ENCODE results near the gene SOX1.

The SOX1 gene

DNA sequence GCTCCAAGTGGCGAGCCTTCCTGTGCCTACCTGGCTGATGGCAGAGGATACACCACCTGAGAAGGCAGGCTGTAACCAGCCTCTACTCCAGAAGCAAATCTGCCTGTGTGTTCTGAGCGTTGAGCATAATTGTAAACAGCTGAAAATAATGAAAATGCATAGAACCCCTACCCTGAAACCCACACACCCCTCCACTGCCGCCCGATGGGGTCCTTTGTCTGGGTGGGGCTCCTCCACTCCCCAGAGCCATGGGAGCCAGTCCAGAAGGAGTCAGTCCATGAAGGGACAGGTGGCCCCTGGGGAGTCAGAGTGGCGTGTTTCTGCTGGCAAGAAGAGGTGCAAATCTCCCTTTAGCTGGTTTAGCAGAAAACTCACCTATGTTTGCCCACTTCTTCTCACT is 8.0 kb upstream of the SOX1 start:
- DNase-seq (ENCODE audit: low spot score), result no peak

DNA sequence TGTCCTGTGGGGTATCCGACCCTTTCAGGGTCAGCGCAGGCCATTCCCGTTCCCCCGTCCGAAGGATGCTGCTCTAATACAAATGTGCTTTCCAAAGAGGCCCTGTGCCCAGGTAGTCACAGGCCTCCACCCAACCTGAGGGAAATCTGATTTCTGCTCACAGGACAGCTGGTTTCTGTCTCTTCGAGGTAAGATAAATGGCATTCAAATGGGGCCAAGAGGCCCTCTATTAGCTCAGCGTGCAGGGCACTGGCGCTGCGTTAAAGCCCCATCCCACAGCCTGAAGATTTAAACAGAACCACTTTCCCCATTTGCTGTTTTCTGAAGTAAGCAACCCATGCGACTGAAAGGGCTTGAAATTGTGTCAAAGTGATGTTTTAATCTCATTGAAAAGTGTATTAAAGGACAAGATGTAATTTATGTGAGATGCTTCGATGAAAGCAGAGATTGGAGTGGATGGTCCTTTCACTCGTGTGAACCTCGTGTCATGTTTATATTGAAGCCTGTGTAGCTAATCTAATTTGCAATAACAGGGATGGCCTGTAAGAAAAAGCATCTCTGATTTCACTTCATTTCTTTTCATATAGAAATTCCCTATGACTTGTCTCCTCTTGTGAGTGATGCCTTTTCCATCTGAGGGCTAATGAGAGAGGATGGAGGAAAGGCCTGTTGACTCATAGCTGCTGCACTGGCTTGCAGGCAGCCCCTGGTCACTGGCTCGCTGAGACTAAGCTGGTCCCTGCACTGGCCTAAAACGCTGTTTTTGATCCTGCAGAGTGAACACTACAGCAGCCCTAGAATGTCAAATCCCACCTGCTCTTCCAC is 7.3 kb upstream of the SOX1 start:
- no peak for DNase-seq (ENCODE audit: low spot score)

DNA sequence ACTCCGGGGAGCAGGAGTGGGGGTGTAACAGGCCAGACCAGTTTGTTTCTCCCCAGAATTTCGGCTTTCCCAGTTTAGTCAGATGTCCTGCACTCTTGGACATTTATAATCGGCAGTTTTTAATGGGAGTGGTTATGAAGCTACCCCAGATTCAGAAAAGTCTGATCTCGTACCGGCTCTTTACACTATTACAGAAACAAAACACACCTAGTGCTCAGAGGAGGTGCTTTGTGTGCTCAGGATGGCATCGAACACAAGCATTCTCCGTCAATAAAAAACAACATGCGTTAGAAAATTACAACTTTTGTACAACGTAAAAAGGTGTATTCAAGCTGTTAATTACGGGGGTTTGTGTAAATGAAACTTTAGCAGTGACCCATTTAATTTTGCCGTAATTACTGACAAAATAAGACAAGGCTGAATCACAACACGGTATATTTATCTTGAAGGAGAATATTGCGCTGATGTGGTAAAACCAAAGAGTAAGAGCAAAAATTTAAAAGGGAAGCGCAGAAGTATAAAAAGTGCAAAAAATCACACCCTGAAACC is 6.6 kb upstream of the SOX1 start:
- DNase-seq (ENCODE audit: low spot score), result no peak

DNA sequence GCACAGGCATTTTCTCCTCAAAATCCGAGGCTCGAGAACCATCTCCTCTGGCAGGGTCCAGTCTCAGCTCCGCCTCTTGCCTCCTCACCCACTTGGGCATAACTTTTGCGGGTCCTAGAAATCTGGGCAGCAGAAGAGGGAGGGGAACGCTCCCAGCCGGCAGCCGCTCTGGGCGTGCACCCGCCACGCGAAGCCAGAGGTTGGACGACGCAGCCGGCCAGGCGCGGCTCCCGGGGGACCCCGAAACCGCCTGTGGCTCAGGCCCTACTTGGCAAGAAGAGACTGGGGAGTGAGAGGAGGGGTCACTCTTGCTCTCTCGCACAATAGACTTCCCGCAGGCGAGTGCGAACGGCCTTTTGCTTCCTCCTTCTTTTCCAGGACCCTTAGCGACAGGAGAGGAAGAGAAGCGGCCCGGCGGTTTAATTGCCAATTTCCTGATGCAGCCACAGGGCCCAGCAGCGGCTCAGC is 6.0 kb upstream of the SOX1 start:
- no peak for DNase-seq (ENCODE audit: low spot score)

DNA sequence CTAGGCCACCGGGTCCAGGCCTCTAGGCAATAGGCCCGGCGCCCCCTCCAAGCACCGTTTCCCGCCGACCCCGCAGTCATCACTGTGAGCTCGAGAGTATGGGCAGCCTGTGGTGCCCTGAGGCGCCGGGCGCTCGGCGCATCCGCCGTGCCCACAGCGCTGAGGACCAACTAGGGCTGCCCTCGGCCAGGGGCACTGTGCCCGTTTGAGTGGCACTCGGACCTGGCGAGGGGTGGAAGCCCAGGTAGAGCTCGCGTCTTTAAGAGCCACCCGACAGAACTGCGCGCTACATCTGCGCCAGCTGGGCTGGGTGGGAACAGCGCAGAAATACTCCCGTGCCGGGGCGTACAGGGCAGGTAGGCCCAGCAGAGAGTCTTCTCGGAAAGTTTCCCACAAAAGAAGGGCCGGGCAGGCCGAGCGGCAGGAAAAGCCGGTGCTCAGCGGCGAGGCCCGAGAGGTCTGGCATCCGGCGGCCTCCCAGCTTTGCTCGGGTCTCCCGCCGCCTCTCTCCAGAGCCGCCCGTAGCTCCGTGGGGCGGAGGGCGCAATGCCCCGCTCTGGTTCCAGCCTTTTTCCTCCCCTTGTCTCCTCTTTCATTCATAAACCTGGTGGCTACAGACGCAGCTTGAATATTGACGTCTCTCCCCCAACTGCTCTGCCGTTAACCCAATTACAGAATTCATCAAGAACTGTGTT is 5.4 kb upstream of the SOX1 start:
- no peak for DNase-seq (ENCODE audit: low spot score)

DNA sequence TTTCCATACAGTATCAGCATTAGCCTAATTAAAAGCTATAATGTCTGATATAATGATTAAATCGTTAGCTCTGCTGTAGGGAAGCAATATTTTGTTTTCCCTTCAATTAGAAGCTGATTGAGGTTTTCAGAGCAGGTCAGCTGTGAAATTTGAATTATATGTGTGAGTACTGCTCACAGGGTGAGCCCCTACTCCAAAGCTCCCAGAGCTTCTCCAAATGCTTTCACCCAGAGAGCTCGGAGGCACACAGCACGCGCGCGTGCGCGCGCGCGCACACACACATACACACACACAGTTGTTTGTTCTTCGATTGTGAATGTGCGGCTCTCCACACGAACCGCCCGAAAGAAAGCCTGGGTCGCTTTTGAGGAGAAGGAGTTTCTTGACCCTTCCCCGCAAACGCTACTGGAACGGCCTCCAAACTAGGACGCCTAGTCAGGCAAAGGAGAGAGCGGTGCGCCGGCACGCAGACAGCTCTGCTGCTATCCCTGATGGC is 4.8 kb upstream of the SOX1 start:
- no peak for DNase-seq (ENCODE audit: low spot score)

DNA sequence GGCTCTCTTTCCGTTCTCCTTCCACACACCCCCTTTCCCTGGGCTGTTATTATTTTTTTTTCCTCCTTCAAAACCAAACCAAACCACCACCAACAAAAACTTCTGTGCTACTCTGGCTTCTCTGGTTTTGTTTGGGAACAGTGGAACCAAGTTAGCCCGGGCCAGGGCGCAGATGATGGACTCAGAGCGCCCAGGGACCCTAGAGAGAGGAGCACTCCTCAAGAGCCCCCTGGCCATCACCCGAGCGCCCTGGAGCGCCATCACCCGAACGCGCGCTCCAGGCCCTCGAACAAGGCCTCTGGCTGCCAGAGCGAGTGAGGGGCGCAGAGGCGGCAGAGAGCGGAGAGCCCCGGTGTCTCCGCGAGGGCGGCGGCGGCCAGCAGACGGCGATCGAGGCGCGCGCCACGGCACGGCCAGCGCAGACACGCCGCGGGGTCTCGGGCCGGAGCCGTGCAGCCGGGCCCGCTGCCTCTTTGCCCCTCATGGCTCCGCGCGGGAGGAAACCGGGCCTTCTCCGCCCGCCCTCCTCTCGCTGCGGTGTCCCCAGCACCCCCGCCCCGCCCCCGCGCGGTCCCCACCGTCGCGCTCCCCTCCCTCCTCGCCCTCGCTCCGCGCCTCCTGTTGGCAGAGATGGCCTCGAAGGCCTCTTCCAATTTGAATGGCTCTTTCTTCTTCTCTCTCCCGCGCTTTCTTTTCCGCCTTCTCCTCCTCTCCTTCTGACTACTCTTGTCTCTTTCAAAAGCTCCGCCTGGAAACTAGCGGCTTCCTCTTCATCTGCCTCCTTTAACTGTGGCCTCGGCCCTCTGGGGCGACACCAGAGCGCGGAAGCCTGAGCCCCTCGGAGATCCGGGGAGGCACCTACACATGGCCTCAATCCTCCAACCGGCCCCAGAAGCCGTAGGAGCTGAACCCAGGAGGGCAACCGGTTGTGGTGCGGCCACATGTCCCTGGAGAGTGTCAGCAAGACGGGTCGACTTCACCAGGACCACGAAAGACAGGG is 4.1 kb upstream of the SOX1 start:
- DNase-seq (ENCODE audit: low spot score), result no peak

DNA sequence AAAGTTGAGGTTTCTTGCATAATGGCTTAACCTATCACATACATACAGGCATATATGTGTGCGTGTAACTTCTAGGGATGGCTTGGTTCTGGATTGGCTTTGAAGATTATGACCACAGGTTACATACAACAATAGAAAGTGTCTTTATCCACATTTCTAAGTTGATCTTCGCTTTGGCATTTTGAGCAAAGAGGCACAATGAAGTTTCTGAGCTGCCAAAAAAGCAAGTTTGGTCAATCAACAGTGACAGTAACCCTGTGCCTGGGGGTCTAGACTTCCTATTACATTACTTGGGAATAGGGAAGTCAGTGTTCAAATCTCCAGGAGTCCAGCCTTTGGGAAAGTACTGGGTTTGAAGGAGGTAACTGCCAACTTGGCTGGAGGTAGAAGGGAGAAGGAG is 3.1 kb upstream of the SOX1 start:
- no peak for DNase-seq (ENCODE audit: low spot score)

DNA sequence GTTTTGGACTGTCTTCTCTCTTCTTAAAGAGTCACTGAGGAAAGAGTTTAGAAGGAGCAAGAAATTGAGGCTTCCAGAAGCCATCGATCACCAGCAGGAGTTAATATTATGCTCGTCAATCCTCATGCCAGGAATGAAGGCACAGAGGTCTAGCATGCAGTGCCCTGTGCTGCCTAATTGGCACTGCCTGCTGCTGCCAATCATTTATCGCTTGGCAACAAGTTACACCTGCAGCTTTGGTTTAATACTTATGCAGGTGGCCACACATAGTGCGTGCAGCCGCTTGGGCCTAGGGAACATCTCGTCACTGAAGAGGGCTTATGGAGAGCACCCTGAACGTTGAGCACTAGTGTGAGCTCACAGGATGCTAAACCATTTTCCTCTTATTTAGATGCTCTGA is 2.7 kb upstream of the SOX1 start:
- no peak for DNase-seq (ENCODE audit: low spot score)

DNA sequence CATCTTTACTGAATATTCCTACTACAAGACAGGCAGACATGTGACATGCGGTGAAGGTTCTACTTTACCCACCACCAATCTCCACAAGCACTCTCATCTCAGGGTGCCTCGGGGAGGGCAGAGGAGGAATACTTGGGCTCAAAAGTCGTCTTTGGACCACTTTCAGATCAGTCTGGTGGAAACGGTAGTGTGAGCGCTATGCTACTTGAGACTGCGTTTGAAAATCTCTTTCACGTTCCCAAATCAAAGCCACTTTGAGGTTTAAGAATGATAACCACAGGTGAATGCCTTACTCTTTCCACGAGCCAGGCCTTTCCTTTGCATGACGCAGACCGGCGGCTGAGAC is 1.5 kb upstream of the SOX1 start:
- no peak for DNase-seq (ENCODE audit: low spot score)

DNA sequence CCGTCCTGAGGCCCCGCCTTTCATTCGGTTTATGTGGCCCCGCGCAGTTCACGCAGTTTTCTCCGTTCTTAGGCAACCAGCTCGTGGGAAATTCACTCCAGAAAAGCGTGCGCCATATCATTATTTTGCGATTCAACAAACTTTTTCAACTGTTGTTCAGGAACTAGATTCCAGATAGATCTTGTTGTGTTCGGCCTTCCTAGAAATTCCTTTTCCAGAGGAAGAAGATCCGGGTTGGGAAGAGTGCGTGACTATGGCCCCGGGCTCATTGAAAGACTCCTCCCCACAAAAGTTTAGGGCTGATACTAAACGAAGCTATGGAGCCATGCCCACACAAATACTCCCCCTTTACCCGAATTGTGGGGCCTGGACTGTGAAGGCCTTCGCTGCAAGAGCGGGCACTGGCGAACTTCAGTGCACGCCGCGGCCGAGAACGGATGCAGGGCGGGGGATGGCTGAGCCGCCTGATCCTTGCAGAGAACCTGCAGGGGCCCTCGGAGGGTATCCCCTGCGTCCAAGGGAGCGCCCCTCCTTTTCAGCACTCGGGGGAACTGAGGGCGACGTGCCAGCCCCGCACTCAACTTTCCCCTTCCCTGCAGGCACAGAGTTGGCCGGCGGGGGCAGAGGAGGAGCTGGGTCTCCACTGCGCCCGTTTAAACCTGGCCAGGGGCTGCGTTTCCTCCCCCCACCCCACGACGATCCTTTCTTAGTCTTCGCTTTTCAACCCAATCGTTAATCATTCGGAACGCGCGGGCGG is 904 bp upstream of the SOX1 start:
- DNase-seq (ENCODE audit: low spot score), result no peak

DNA sequence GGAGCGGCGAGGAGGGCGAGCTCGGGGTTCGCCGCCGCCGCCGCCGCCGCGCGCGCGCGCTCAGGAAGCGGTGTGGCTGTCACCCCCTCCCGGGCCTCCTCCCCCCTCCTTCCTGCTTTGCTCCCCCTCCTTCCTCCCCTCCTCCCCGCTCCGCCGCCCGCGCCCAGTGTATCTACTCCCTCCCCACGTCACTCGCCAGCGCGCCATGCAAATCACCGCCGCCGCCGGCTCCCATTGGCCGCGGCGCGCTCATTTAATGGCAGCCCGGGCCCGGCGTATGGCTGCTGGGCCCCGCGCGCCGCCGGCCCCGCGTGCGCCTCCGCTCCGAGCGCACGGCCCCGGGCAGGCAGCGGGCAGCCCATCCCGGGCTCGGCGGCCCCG is 335 bp upstream of the SOX1 start:
- DNase-seq (ENCODE audit: low spot score), result peak; percentile 79

DNA sequence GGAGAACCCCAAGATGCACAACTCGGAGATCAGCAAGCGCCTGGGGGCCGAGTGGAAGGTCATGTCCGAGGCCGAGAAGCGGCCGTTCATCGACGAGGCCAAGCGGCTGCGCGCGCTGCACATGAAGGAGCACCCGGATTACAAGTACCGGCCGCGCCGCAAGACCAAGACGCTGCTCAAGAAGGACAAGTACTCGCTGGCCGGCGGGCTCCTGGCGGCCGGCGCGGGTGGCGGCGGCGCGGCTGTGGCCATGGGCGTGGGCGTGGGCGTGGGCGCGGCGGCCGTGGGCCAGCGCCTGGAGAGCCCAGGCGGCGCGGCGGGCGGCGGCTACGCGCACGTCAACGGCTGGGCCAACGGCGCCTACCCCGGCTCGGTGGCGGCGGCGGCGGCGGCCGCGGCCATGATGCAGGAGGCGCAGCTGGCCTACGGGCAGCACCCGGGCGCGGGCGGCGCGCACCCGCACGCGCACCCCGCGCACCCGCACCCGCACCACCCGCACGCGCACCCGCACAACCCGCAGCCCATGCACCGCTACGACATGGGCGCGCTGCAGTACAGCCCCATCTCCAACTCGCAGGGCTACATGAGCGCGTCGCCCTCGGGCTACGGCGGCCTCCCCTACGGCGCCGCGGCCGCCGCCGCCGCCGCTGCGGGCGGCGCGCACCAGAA is 1.1 kb downstream of the SOX1 start:
- DNase-seq (ENCODE audit: low spot score), result no peak

DNA sequence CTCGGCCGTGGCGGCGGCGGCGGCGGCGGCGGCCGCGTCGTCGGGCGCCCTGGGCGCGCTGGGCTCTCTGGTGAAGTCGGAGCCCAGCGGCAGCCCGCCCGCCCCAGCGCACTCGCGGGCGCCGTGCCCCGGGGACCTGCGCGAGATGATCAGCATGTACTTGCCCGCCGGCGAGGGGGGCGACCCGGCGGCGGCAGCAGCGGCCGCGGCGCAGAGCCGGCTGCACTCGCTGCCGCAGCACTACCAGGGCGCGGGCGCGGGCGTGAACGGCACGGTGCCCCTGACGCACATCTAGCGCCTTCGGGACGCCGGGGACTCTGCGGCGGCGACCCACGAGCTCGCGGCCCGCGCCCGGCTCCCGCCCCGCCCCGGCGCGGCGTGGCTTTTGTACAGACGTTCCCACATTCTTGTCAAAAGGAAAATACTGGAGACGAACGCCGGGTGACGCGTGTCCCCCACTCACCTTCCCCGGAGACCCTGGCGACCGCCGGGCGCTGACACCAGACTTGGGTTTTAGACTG is 1.7 kb downstream of the SOX1 start:
- no peak for DNase-seq (ENCODE audit: low spot score)

DNA sequence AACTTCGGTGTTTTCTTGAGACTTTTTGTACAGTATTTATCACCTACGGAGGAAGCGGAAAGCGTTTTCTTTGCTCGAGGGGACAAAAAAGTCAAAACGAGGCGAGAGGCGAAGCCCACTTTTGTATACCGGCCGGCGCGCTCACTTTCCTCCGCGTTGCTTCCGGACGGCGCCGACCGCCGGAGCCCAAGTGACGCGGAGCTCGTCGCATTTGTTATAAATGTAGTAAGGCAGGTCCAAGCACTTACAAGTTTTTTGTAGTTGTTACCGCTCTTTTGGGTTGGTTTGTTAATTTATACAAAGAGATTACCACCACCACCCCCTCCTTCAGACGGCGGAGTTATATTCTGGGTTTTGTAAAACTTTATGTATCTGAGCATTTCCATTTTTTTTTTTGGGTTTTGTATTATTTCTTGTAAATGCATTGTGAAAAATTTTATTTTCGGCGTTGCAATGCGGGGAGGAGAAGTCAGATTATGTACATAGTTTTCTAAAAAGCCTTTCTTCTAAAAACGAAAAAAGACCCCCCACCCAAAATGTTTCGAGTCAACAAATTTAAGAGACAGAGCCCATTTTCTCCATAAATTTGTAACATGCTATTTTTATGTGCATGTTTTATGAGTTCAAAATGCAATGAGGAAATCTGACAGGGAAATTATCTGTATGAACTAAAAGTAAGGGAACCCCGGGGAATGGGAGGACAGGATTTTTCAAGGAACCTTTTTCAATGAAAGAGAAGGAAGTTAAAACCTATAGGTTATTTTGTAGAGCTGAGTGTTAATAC is 2.3 kb downstream of the SOX1 start:
- no peak for DNase-seq (ENCODE audit: low spot score)

DNA sequence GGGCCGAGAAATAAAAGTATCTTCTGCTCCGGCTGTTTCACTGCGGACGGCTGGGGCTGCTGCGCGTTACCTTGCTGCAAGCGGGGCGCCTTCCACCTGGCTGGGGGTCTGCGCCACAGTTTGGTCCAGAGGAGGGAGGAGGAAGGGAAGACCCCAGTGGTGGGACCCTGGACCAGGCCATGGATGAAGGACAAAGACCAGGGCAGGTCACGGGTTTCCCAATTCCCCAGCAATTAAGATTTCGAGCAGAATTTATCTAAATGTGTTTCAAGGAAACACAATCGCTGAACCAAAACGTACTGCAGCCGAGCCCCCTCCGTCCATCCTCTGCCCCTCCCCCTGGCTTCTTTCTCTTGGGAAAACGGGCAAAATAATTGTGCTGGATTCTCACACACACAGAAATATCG is 2.9 kb downstream of the SOX1 start:
- no peak for DNase-seq (ENCODE audit: low spot score)

DNA sequence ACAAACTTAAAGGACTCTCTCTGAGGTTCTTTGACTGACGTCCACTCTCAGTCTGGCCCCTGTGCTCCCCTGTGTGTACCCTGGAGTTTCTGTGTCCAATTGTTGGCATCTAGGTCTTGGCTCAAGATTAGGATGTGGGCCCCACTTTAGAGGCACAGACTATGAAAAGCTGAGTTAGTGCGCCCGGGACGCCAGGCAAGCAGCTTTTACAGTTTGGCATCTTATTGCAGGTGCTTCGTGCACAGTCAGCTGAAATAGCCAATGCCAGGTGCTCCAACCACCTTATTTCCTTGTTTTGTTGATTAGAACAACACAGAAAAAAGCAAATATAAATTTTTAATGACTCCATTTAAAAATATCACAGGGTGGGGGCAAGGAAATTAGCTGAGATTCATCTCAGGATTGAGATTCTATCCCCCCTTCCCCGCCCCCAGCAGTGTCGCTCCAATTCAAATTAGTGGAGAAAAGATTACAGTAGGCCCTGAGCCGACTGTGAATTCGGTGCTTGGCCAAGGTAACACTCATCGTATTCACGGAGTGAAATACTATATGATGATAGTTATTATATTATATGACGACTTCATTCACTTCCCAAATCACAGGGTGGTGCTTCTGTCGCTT is 4.3 kb downstream of the SOX1 start:
- no peak for DNase-seq (ENCODE audit: low spot score)

DNA sequence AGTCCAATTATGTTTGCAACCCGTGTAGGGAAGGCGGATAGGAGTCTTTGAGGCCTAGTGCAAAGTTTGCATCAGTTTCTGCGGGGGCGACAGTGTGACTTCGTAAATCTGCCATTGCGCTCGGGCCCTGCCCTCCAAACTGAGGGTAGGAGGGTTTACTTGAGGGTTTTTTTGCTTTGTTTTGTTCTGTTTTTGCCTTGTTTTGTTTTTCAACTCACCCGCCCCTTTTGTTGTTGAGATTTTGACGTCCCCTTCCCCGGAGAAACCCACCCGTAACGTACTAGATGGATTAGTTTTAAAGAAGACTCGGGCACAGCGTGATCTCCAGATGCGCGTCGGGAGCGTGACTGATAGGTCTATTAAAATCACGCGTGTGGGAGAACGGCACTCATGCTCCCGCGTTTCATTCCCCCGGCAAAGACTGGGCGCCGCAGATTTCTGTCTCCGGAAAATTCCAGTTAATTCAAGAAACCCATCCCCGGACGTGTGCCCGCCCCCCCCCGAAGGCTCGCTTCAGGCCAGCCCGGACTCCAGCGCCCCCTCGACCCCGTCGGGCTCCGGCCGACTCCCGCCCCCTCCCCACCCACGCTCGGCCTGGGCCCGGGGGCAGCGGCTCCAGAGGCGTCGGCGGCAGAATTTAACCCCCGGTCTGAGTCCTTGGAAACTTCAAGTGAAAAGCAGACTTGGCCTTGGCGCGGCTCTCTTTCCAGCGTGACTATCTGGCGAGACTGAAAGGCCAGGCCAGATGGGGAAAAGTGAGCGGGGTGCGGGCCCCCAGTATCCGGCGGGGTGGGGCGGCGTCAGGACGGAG is 5.0 kb downstream of the SOX1 start:
- DNase-seq (ENCODE audit: low spot score), result no peak

Data from putamen (tissue), 1 donor.